Measurements from ENCODE around the gene ADAM22. TPM values are rescaled to one million over a fixed set of nuclear protein-coding genes. Genes with fewer than 3 reads are reported as not detected.

The ADAM22 gene
- total RNA-seq, 1 donor from 2014 or later, result 1.4 TPM

DNA sequence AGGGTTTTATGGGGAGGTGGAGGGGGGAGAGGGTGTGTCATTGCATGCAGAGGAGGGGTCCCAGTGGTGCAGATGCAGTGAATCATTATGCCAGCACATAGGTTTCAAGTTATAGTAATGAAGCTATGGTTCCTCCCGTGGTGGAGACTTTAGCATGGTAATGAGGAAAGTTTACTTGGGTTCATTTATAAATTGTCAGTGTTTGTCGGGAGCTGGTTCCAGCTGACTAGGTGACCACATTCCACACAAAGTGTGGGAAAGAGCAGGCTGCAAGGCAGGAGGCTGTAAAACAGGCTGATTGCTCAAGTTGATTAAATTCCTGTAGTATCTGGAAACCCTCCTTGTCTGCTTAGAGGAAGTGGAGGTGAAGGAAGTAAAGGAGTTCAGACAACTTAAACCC lies 206.9 kb downstream of the ADAM22 start:
- TF ChIP-seq, protein P1, sequence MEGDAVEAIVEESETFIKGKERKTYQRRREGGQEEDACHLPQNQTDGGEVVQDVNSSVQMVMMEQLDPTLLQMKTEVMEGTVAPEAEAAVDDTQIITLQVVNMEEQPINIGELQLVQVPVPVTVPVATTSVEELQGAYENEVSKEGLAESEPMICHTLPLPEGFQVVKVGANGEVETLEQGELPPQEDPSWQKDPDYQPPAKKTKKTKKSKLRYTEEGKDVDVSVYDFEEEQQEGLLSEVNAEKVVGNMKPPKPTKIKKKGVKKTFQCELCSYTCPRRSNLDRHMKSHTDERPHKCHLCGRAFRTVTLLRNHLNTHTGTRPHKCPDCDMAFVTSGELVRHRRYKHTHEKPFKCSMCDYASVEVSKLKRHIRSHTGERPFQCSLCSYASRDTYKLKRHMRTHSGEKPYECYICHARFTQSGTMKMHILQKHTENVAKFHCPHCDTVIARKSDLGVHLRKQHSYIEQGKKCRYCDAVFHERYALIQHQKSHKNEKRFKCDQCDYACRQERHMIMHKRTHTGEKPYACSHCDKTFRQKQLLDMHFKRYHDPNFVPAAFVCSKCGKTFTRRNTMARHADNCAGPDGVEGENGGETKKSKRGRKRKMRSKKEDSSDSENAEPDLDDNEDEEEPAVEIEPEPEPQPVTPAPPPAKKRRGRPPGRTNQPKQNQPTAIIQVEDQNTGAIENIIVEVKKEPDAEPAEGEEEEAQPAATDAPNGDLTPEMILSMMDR (IDR thresholded peaks at IDR 0.05; ENCODE audit: insufficient read depth, low read length, poor library complexity, severe bottlenecking), result no peak
- Histone ChIP-seq H3K27me3 (ENCODE audit: control insufficient read depth, insufficient read depth, low read length) (no peaks in the 10 kb centered on the region), H3K4me3 (ENCODE audit: low read depth, low read length) (no peak overlapping the region), H3K36me3 (ENCODE audit: control insufficient read depth, insufficient read depth, low read length) (no peaks in the 10 kb centered on the region)
- DNase-seq (ENCODE audit: low read depth), result peak; percentile 69

DNA sequence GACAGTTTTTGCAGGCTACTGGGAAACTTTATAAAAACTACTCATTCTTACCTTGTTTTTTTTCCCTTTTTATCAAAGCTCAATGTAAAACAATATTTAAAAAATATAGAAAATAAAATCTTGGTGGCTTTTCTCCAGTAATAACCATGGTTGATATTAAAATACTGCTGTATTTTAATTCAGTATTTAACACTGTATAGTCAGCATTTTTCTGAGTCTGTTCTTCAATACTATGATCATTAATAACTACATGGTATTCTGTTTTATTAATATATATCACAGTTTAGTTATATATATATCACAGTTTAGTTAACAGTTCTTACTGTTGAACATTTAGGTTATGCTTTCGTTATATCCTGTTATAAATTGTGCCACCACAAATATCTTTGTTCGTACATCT lies 207.4 kb downstream of the ADAM22 start:
- no peak for DNase-seq (ENCODE audit: low read depth)
- no peak overlapping the region for H3K4me3 ChIP-seq (ENCODE audit: low read depth, low read length)
- H3K27me3 ChIP-seq (ENCODE audit: control insufficient read depth, insufficient read depth, low read length), result no peaks in the 10 kb centered on the region
- no peaks in the 10 kb centered on the region for H3K36me3 ChIP-seq (ENCODE audit: control insufficient read depth, insufficient read depth, low read length)
- TF ChIP-seq, protein P1 (IDR thresholded peaks at IDR 0.05; ENCODE audit: insufficient read depth, low read length, poor library complexity, severe bottlenecking), result no peak

DNA sequence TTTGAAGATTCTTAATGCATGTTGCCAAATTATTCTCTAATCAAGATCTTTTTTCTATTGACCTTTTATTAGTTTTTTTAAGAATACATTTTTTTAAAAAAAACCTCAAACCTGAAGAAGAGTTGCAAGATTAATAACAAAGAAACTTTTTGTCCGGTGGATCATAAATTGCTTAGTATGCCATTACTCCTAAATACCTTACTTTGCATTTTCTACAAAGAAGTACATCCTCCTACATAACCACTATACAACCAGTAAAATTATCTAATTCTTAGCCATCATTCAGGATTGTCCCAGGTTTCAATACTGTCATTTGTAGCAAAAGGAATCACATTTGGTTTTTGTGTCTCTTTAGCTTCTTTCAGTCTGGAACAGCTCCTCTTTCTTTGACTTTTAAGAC lies 207.9 kb downstream of the ADAM22 start:
- H3K27me3 ChIP-seq (ENCODE audit: control insufficient read depth, insufficient read depth, low read length), result no peaks in the 10 kb centered on the region
- no peak overlapping the region for H3K4me3 ChIP-seq (ENCODE audit: low read depth, low read length)
- TF ChIP-seq, protein P1 (IDR thresholded peaks at IDR 0.05; ENCODE audit: insufficient read depth, low read length, poor library complexity, severe bottlenecking), result no peak
- no peak for DNase-seq (ENCODE audit: low read depth)
- no peaks in the 10 kb centered on the region for H3K36me3 ChIP-seq (ENCODE audit: control insufficient read depth, insufficient read depth, low read length)

DNA sequence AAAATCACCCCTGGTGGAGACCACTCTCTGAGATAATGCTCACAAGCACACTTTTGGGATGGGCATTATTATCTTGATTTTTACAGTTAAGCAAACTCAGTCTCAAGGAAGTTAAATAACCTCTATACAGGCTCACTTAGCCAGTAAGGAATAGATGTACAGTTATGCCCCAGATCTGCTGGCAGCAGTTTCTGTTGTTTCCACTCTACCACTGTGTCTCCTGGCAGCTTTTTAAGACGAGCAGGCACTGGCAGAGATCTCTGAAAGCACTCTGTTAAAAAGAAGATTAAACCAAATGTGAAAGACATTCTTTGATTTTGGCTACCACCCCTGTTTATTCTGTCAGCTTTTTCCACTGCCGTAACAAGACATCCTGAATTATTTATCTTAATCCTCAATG lies 212.6 kb downstream of the ADAM22 start:
- Histone ChIP-seq H3K36me3 (ENCODE audit: control insufficient read depth, insufficient read depth, low read length) (no peaks in the 10 kb centered on the region), H3K27me3 (ENCODE audit: control insufficient read depth, insufficient read depth, low read length) (no peaks in the 10 kb centered on the region), H3K4me3 (ENCODE audit: low read depth, low read length) (no peak overlapping the region)
- TF ChIP-seq, protein P1 (IDR thresholded peaks at IDR 0.05; ENCODE audit: insufficient read depth, low read length, poor library complexity, severe bottlenecking), result no peak
- DNase-seq (ENCODE audit: low read depth), result no peak

DNA sequence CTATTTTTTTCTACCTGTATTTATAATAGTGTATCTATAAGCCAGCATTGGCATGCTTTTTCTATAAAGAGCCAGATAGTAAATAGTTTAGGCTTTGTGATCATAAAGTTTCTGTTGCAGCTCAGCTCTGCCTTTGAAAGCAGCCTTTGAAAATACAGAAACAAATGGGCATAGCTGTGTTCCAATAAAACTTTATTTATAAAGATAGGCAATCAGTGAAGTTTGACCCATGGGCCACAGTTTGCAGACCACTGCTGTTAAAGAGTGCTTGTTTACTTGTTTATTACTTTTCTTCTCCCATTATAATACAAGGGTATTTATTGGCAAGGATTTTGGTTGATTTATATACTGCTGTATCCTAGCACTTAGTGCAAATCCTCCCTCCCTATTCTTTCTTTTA lies 213.3 kb downstream of the ADAM22 start:
- TF ChIP-seq, protein P1 (IDR thresholded peaks at IDR 0.05; ENCODE audit: insufficient read depth, low read length, poor library complexity, severe bottlenecking), result no peak
- Histone ChIP-seq H3K4me3 (ENCODE audit: low read depth, low read length) (no peak overlapping the region), H3K27me3 (ENCODE audit: control insufficient read depth, insufficient read depth, low read length) (no peaks in the 10 kb centered on the region), H3K36me3 (ENCODE audit: control insufficient read depth, insufficient read depth, low read length) (no peaks in the 10 kb centered on the region)
- DNase-seq (ENCODE audit: low read depth), result no peak

DNA sequence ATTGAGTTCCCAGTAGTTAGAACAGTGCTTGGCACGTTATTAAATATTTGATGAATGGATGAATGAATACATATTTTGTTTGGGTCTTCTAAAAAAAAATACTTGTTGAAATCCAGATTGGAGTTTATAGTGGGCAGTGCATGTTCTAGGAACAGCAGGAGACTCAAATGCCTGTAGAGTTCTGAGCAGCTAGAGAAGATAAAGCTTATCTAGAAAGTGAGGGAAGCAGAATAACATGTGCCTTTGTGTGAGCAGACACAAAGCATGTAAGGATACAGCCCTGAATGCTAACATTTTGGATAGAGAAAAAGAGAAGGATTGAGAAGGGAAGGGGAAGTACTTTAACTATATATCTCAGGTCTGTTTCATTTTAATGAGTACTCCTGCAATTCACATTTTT lies 213.9 kb downstream of the ADAM22 start:
- DNase-seq (ENCODE audit: low read depth), result no peak
- H3K36me3 ChIP-seq (ENCODE audit: control insufficient read depth, insufficient read depth, low read length), result no peaks in the 10 kb centered on the region
- TF ChIP-seq, protein P1 (IDR thresholded peaks at IDR 0.05; ENCODE audit: insufficient read depth, low read length, poor library complexity, severe bottlenecking), result no peak
- no peak overlapping the region for H3K4me3 ChIP-seq (ENCODE audit: low read depth, low read length)
- no peaks in the 10 kb centered on the region for H3K27me3 ChIP-seq (ENCODE audit: control insufficient read depth, insufficient read depth, low read length)

Data from kidney epithelial cell (primary cell).